Activated naive CD4-positive, alpha-beta T cell treated with anti-CD3 and anti-CD28 coated beads, Interleukin-2, amount 50 U/mL, for 72 hours (primary cell): ENCODE results near the gene DHRS7C. TPM values are rescaled to one million over a fixed set of nuclear protein-coding genes. Genes with fewer than 3 reads are reported as not detected.

Source experiments
- ATAC-seq, 2 donors: fragments of 150-1000 bp; cut with Tn5 transposase; 2 replicates each; pipeline ENCODE4 v1.10.0; 2021; ENCODE audit warnings: mild to moderate bottlenecking in 2 of 2, moderate library complexity in 2 of 2
- DNase-seq, 2 donors: peaks; one replicate each; pipeline ENCODE4 v3.0.0; 2021 to 2022; ENCODE audit warnings: low spot score in 2 of 2
- H3K27ac Mint-ChIP-seq, 2 donors: one replicate each; pipeline ENCODE4 v1.8.0; 2022; ENCODE audit warnings: mild to moderate bottlenecking in 2 of 2, mixed read lengths in 2 of 2
- H3K36me3 Mint-ChIP-seq, 2 donors: one replicate each; pipeline ENCODE4 v1.8.0; 2022; ENCODE audit warnings: mixed read lengths in 2 of 2
- H3K9me3 Mint-ChIP-seq, 2 donors: one replicate each; pipeline ENCODE4 v1.8.0; 2022; ENCODE audit warnings: mixed read lengths in 2 of 2
- total RNA-seq, 2 donors: library from RNA; stranded (reverse); gene quantifications; one replicate each; pipeline ENCODE4 v1.2.3, GENCODE V29; 2022

The DHRS7C gene
- total RNA-seq, 2 donors from 2014 or later = not detected

- no peak for DNase-seq
- H3K9me3 Mint-ChIP-seq = no peaks in the 10 kb centered on the region
- H3K36me3 Mint-ChIP-seq = no peaks in the 10 kb centered on the region
- ATAC-seq = no peak
- H3K27ac Mint-ChIP-seq = no peak overlapping the region
Measured at GRCh38 chr17:9728564-9728963, 62.8 kb downstream of the DHRS7C start.

- ATAC-seq = no peak
- Mint-ChIP-seq H3K9me3 (no peaks in the 10 kb centered on the region), H3K36me3 (no peaks in the 10 kb centered on the region), H3K27ac (no peak overlapping the region)
- DNase-seq = no peak
Measured at GRCh38 chr17:9728005-9728404, 63.4 kb downstream of the DHRS7C start.

- DNase-seq = no peak
- ATAC-seq = no peak
- Mint-ChIP-seq H3K9me3 (no peaks in the 10 kb centered on the region), H3K36me3 (no peaks in the 10 kb centered on the region), H3K27ac (no peak overlapping the region)
Measured at GRCh38 chr17:9726291-9726690, 65.1 kb downstream of the DHRS7C start.

- Mint-ChIP-seq H3K9me3 (no peaks in the 10 kb centered on the region), H3K36me3 (no peaks in the 10 kb centered on the region), H3K27ac (no peak overlapping the region)
- DNase-seq = no peak
- no peak for ATAC-seq
Measured at GRCh38 chr17:9725575-9725974, 65.8 kb downstream of the DHRS7C start.

Other genes with a start within 250 kb of the DHRS7C start
- gene STX8, start 215.8 kb downstream of the DHRS7C start, total RNA-seq = 10 to 100 TPM; 42.1 to 65.4 TPM
- gene CFAP52, start 214.9 kb downstream of the DHRS7C start, total RNA-seq = not detected
- 1 to 10 TPM in 1 of 2 donors, under 1 TPM in 1; 0.20 to 1.1 TPM for gene USP43, start 146.1 kb downstream of the DHRS7C start, total RNA-seq
- not detected for gene GSG1L2, start 30.5 kb upstream of the DHRS7C start, total RNA-seq
- gene GLP2R, start 34.3 kb upstream of the DHRS7C start, total RNA-seq = not detected
- not detected for gene RCVRN, start 113.7 kb upstream of the DHRS7C start, total RNA-seq